ENCODE measurements around the gene SRSF11.

The SRSF11 gene

GRCh38 chr1:70224954-70225353 lies 3.8 kb downstream of the SRSF11 start:
- DNase-seq, result no peak

DNA sequence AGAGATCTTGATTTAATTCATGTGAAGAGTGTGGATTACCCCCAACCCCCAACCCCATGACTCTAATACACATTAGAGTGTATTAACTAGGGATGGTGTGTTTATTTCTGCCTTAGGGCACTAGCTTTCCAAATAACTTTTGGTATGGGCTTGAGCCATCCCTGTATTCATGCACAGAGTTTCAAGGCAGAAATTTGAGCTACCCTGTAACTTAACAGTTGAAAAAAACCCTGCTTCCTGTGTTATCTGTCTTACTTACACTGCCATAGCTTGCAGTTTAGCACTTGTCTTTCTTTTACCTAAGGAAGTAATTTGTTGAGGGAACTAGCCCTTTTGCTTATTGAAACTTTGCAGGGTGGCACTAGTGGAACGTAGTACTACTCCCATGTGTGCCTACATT lies 6.3 kb downstream of the SRSF11 start:
- DNase-seq, result no peak

DNA sequence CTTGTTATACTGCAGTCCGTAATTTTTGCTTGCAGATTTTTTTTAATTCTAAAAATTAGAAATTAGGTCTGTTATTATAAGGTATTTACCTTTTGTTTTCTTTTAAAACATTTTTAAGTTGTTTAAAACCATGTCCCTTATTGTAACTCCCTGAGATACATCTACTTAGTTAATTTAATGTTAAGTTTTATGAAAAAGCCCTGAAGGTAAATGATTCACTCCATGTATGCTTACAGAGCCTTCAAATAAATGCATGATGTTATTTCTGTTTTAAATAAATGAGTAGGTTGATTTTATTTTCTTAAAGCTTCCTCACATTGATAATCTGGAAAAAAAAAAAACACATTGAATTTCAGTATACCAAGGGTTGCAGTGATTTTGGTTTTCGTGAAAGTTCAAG lies 7.5 kb downstream of the SRSF11 start:
- DNase-seq, result no peak

DNA sequence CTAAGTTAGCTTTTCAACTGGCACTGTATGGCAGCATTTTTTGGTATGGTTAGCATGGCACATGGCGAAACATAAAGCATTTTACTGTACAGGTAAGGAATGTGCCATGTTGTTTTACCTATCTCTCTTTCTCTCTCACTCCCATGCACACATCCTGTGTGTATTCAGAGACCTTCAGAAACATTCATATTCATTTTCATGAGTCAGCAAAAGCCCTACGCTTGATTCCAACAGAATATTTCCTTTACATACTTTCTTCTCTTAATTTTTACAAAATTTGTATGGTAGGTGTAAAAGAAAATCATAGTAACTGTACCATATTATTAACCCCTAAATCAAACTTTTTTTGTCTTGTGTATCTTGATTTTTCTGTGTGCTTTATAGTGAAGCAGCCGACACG lies 10.3 kb downstream of the SRSF11 start:
- DNase-seq, result no peak

GRCh38 chr1:70234733-70235132 lies 13.6 kb downstream of the SRSF11 start:
- no peak for DNase-seq

- DNase-seq, result no peak
Measured at GRCh38 chr1:70239940-70240339, 18.8 kb downstream of the SRSF11 start.

DNA sequence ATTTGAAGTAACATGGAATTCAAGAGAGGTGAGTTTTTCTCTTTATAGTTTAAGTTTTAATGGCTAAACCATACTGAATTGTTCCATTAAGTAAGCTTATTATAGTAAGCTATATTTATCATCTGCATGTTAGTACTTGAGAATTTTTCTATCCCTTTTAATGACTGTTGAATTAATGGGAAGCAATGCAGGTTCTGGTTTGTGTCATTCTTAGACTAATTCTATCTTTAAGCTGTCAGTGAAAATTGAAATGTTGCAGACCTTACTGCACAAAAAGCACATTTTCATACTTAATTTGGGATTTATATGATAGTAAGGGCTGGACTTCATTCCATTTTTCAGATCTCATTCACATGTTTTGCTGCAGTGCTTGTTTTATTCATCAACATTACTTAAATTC lies 25.9 kb downstream of the SRSF11 start:
- DNase-seq, result no peak

DNA sequence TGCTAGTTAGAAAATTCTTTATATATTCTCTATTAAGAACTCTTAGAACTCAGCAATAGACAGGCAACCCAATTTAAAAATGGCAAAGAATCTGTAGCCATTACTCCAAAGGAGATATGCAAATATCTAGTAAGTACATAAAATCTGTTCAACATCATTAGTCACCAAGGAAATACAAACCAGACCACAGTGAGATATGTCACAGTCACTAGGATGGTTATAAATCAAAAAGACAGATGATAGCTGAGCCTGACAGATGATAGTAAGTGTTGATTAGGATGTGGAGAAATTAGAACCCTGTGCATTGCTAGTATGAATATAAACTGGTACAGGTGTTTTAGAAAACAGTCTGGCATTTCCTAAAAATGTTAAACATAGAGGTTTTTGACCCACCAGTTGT lies 26.6 kb downstream of the SRSF11 start:
- DNase-seq, result no peak

- no peak for DNase-seq
Measured at GRCh38 chr1:70248729-70249128, 27.5 kb downstream of the SRSF11 start.

- no peak for DNase-seq
Measured at GRCh38 chr1:70256664-70257063, 35.5 kb downstream of the SRSF11 start.

- DNase-seq, result no peak
Measured at GRCh38 chr1:70264839-70265238, 43.7 kb downstream of the SRSF11 start.

DNA sequence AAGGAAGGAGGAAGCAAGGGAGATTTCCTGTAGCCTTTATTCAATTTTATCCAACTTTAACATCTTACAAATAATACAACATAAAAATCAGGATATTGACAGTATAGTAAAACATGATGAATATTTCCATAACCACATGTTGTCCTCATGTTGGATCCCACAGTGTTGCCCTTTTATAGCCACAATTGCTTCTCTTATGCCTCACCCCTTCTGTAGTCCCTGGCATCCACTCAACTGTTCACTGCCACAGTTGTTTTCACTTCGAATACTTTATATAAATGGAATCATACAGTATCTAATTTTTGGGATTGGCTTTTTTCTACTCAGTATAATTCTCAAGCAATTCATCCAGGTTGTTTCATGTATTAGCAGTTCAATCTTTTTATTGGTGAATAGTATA lies 44.8 kb downstream of the SRSF11 start:
- DNase-seq, result no peak

- no peak for DNase-seq
Measured at GRCh38 chr1:70277875-70278274, 56.7 kb downstream of the SRSF11 start.

- no peak for DNase-seq
Measured at GRCh38 chr1:70278710-70279109, 57.5 kb downstream of the SRSF11 start.

- no peak for DNase-seq
Measured at GRCh38 chr1:70284366-70284765, 63.2 kb downstream of the SRSF11 start.

- no peak for DNase-seq
Measured at GRCh38 chr1:70286453-70286852, 65.3 kb downstream of the SRSF11 start.

DNA sequence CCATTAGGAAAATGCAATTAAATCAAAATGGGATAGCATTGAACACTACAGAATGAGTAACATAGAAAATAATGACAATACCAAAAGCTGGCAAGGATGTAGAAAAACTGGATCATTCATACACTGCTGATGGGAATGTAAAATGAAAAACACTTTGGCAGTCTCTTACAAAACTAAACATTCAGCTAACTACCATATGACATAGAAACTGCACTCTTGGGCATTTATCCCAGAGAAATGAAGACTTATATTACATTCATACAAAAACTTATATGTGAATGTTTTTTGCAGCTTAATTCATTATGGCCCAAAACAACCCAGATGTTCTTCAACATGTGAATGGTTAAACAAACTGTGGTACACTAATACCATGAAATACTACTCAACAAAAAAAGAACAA lies 67.0 kb downstream of the SRSF11 start:
- DNase-seq, result no peak

DNA sequence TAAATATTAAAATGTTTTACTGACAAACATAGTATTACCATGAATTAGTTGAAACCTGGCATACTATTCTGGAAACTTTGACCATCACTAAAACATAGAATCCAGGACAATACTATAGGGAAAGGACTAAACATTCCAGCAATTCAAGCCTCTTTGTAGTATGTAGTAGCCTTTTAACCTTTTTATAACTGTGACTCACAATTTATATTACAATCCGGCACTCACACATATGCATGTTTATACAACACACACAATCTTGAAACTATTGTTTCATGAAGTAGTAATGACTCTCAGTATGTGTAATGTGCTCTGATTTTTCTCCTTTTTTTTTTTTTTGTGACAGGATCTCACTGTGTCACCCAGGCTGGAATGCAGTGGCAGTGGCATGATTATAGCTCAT lies 69.0 kb downstream of the SRSF11 start:
- no peak for DNase-seq

- no peak for DNase-seq
Measured at GRCh38 chr1:70293186-70293843, 72.1 kb downstream of the SRSF11 start.

DNA sequence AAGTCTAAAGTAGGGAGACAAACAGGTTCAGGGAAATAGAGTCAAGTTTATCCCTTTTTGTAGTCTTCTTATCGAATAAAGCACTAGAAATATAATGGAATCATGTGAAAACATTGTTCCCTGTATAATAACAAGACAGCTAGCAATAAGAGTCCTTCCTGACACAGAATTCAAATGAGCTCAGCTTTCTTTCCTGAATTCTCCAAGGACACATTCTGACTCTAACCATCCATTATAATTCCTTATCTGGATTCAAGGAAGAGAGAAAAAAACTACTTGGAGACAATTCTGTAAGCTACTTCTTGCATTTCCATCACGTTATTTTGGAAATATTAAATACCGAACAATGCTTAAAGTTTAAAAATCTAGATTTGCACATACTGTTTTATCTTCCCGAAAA lies 74.6 kb downstream of the SRSF11 start:
- no peak for DNase-seq

GRCh38 chr1:70299472-70299871 lies 78.3 kb downstream of the SRSF11 start:
- no peak for DNase-seq

Measured in NCI-H524 treated with DMSO at 0.1 percent for 48 hours (cell line).